Measurements from ENCODE around the gene ZBED4. TPM values are rescaled to one million over a fixed set of nuclear protein-coding genes. Genes with fewer than 3 reads are reported as not detected.

The ZBED4 gene
- total and polyA plus RNA-seq, 2 donors (not counting 1 experiment from before 2014, with no cell fraction given): 3.5 to 6.3 TPM

DNA sequence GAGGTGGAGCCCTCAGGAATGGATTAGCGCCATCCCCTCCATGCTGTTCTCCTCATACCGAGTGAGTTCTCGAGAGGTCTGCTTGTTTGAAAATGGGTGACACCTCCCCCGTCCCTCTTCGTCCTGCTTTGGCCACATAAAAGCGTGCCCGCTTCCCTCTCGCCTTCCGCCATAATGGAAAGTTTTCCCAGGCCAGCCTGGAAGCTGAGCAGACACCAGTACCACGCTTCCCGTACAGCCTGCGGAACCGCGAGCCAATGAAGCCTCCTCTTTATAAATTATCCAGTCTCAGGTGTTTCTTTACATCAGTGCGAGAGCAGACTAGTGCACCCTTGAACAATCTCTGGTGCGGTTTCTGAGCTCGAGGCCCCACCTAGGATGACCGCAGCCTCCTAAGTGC lies 51.8 kb downstream of the ZBED4 start:
- Histone ChIP-seq H3K4me2 (ENCODE audit: extremely low read depth, insufficient read depth, low read length) (no peak overlapping the region), H3K79me2 (ENCODE audit: control insufficient read depth, insufficient read depth, low read length) (no peaks in the 10 kb centered on the region), H3K4me1 (ENCODE audit: control insufficient read depth, extremely low read depth, insufficient read depth, low read length) (no peaks in the 10 kb centered on the region), H3K9me3 (ENCODE audit: control insufficient read depth, insufficient read depth, low read depth, low read length) (no peaks in the 10 kb centered on the region), H3K9ac (ENCODE audit: insufficient read depth, low read length) (no peak overlapping the region), H3K27ac (ENCODE audit: insufficient read depth, low read length) (no peak overlapping the region), H4K20me1 (ENCODE audit: control insufficient read depth, extremely low read depth, insufficient read depth, low read length) (no peaks in the 10 kb centered on the region), H3K4me3 (replicated peaks in 1 of 4; ENCODE audit: control extremely low read depth in 1 of 4, insufficient read depth in 1 of 4, low read depth in 3 of 4, low read length in 4 of 4) (no peak overlapping the region), H3K27me3 (ENCODE audit: control insufficient read depth, insufficient read depth, low read length) (no peaks in the 10 kb centered on the region), H3K36me3 (ENCODE audit: control insufficient read depth, insufficient read depth, low read length) (peaks cover 19% of the 10 kb centered on the region), H2AFZ (ENCODE audit: low read length) (no peak overlapping the region)
- TF ChIP-seq CTCF (conservative IDR thresholded peaks at IDR 0.05 in 1 of 2, IDR thresholded peaks at IDR 0.05 in 1 of 2; ENCODE audit: low read depth in 1 of 2, low read length in 2 of 2) (no peak), EZH2 (IDR thresholded peaks at IDR 0.05; ENCODE audit: low read length, missing control alignments) (no peak)
- no peak for DNase-seq (ENCODE audit: low read depth in 2 of 2)

DNA sequence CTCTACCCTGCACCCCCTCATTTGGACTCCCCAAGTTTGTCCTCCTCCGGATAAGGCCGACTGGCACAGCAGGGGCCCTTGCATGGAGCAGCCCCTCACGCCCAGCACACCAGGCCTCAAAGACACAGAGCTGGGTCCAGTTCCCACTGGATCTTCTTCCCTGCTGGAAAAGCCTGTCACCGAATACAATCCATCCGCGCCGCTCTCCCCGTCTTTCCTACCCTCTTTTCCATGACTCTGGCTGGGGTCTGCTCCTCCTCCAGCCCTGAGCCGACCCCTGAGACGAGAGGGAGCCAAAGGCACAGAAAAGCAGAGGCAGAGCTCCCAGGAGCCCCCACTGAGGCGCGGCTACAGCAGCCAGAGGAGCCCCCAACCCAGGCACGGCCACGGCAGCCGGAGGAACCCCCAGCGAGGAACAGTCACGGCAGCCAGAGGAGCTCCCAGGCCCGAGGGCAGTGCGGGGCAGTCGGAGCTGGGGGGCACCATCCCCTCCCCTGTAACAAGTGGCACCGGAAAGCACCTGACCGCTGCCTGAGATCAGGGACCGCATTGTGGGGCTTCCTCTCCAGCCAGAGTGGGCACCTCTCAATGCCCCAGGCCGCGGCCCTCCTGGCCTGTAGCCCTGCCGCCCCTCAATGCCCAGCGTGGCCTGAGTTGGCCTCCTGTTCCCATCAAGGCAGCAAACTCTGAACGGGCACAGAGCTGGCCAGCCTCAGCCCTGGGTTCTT lies 52.6 kb downstream of the ZBED4 start:
- Histone ChIP-seq H3K9me3 (ENCODE audit: control insufficient read depth, insufficient read depth, low read depth, low read length) (no peaks in the 10 kb centered on the region), H3K36me3 (ENCODE audit: control insufficient read depth, insufficient read depth, low read length) (peaks cover 19% of the 10 kb centered on the region), H3K4me2 (ENCODE audit: extremely low read depth, insufficient read depth, low read length) (no peak overlapping the region), H2AFZ (ENCODE audit: low read length) (no peak overlapping the region), H3K79me2 (ENCODE audit: control insufficient read depth, insufficient read depth, low read length) (no peaks in the 10 kb centered on the region), H3K27me3 (ENCODE audit: control insufficient read depth, insufficient read depth, low read length) (no peaks in the 10 kb centered on the region), H4K20me1 (ENCODE audit: control insufficient read depth, extremely low read depth, insufficient read depth, low read length) (no peaks in the 10 kb centered on the region), H3K4me3 (replicated peaks in 1 of 4; ENCODE audit: control extremely low read depth in 1 of 4, insufficient read depth in 1 of 4, low read depth in 3 of 4, low read length in 4 of 4) (no peak overlapping the region), H3K27ac (ENCODE audit: insufficient read depth, low read length) (no peak overlapping the region), H3K9ac (ENCODE audit: insufficient read depth, low read length) (no peak overlapping the region), H3K4me1 (ENCODE audit: control insufficient read depth, extremely low read depth, insufficient read depth, low read length) (no peaks in the 10 kb centered on the region)
- DNase-seq (ENCODE audit: low read depth in 2 of 2): no peak
- TF ChIP-seq EZH2 (IDR thresholded peaks at IDR 0.05; ENCODE audit: low read length, missing control alignments): no peak
- no peak for TF ChIP-seq CTCF (conservative IDR thresholded peaks at IDR 0.05 in 1 of 2, IDR thresholded peaks at IDR 0.05 in 1 of 2; ENCODE audit: low read depth in 1 of 2, low read length in 2 of 2)

GRCh38 chr22:49906799-49907290 lies 53.2 kb downstream of the ZBED4 start:
- Histone ChIP-seq H4K20me1 (ENCODE audit: control insufficient read depth, extremely low read depth, insufficient read depth, low read length) (no peaks in the 10 kb centered on the region), H3K9me3 (ENCODE audit: control insufficient read depth, insufficient read depth, low read depth, low read length) (no peaks in the 10 kb centered on the region), H3K27ac (ENCODE audit: insufficient read depth, low read length) (no peak overlapping the region), H3K4me3 (replicated peaks in 1 of 4; ENCODE audit: control extremely low read depth in 1 of 4, insufficient read depth in 1 of 4, low read depth in 3 of 4, low read length in 4 of 4) (no peak overlapping the region), H3K9ac (ENCODE audit: insufficient read depth, low read length) (no peak overlapping the region), H3K79me2 (ENCODE audit: control insufficient read depth, insufficient read depth, low read length) (no peaks in the 10 kb centered on the region), H3K4me1 (ENCODE audit: control insufficient read depth, extremely low read depth, insufficient read depth, low read length) (no peaks in the 10 kb centered on the region), H3K36me3 (ENCODE audit: control insufficient read depth, insufficient read depth, low read length) (peaks cover 14% of the 10 kb centered on the region), H3K4me2 (ENCODE audit: extremely low read depth, insufficient read depth, low read length) (no peak overlapping the region), H3K27me3 (ENCODE audit: control insufficient read depth, insufficient read depth, low read length) (no peaks in the 10 kb centered on the region), H2AFZ (ENCODE audit: low read length) (no peak overlapping the region)
- DNase-seq (ENCODE audit: low read depth in 2 of 2): no peak
- TF ChIP-seq EZH2 (IDR thresholded peaks at IDR 0.05; ENCODE audit: low read length, missing control alignments) (no peak), CTCF (conservative IDR thresholded peaks at IDR 0.05 in 1 of 2, IDR thresholded peaks at IDR 0.05 in 1 of 2; ENCODE audit: low read depth in 1 of 2, low read length in 2 of 2) (no peak)

All from fibroblast of lung (primary cell).